ENCODE results near the gene HYDIN. TPM values are rescaled to one million over a fixed set of nuclear protein-coding genes. Genes with fewer than 3 reads are reported as not detected.
A peak's percentile ranks its signal among the peaks of the same experiment; 100 is the strongest.

Gene HYDIN
- total and polyA plus RNA-seq, 4 experiments from 2014 or later: not detected

DNA sequence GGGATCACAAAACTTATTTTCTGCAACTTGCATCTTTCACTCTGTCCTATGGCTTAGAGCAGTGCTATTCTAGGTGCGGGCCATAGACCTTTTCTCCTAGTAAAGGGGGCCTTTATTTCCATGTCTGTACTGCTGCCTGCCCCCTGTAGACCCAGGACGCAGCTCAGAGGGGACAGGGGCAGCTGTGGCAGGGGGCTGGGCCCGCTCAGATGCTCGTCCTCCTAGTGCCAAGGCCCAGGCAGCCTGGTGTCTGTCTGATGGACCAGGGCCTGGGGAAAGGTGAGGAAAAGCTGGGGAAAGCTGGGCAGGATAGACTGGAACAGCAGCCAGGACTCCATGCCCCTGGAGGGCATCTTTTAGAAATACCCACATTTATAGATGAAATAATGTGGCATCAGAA, 455.1 kb downstream of the HYDIN start:
- ChIA-PET POLR2A (ENCODE audit: partially characterized antibody) (no interaction called here), CTCF (ENCODE audit: partially characterized antibody) (no interaction called here)
- intact Hi-C loops (cut with micrococcal nuclease): loop anchor here (10.0 kb wide), 1 partner anchor 121 kb away; no protein-coding TSS in a partner anchor
- no peak for DNase-seq
- H3K4me1 ChIP-seq (ENCODE audit: insufficient read depth, low read length): no peaks in the 10 kb centered on the region
- no peak overlapping the region for H3K4me3 ChIP-seq (ENCODE audit: low read length in 2 of 2)
- H3K27ac ChIP-seq (ENCODE audit: low read depth, low read length): no peak overlapping the region
- peaks cover 33% of the 10 kb centered on the region for H3K36me3 ChIP-seq (ENCODE audit: insufficient read depth, low read length)
- Mint-ChIP-seq H3K9me3 (no peaks in the 10 kb centered on the region), H3K27ac (no peak overlapping the region), H3K27me3 (no peaks in the 10 kb centered on the region), H3K4me1 (no peaks in the 10 kb centered on the region), H3K36me3 (peaks cover 48 to 74% of the 10 kb centered on the region in 2 donors), H3K4me3 (no peak overlapping the region)
- H3K27me3 ChIP-seq (ENCODE audit: insufficient read depth, low read length): no peaks in the 10 kb centered on the region
- no peaks in the 10 kb centered on the region for H3K9me3 ChIP-seq (ENCODE audit: control insufficient read depth in 1 of 2, low read length in 2 of 2)

DNA sequence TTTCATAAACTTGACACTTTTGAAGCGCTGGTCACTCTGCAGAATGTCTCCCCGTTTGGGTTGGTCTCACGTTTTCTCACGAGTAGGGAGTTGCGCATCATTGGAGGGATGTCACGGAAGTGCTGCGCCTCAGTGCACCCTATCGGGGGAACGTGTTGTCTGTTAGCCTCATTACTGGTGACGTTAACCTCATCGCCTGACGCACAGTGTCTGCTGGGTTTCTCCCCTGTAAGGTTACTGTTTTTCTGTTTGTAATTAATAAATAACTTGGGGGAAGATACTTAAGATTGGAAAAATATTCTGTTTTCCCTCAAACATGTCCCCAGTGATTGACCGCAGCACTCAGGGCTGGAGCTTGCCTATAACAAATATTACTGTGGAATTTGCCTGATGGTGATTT, 456.3 kb downstream of the HYDIN start:
- no peaks in the 10 kb centered on the region for H3K4me1 Mint-ChIP-seq
- H3K9me3 Mint-ChIP-seq: no peaks in the 10 kb centered on the region
- no peak overlapping the region for H3K27ac ChIP-seq (ENCODE audit: low read depth, low read length)
- H3K4me3 ChIP-seq (ENCODE audit: low read length in 2 of 2): no peak overlapping the region
- H3K27me3 Mint-ChIP-seq: no peaks in the 10 kb centered on the region
- intact Hi-C loops (cut with micrococcal nuclease): loop anchor here (10.0 kb wide), 1 partner anchor 119 kb away; no protein-coding TSS in a partner anchor
- ChIA-PET CTCF (ENCODE audit: partially characterized antibody) (no interaction called here), POLR2A (ENCODE audit: partially characterized antibody) (no interaction called here)
- no peaks in the 10 kb centered on the region for H3K27me3 ChIP-seq (ENCODE audit: insufficient read depth, low read length)
- DNase-seq: no peak
- H3K36me3 Mint-ChIP-seq: peaks cover 47 to 73% of the 10 kb centered on the region in 2 donors
- peaks cover 23% of the 10 kb centered on the region for H3K36me3 ChIP-seq (ENCODE audit: insufficient read depth, low read length)
- H3K4me1 ChIP-seq (ENCODE audit: insufficient read depth, low read length): no peaks in the 10 kb centered on the region
- H3K27ac Mint-ChIP-seq: no peak overlapping the region
- H3K9me3 ChIP-seq (ENCODE audit: control insufficient read depth in 1 of 2, low read length in 2 of 2): no peaks in the 10 kb centered on the region
- H3K4me3 Mint-ChIP-seq: no peak overlapping the region

DNA sequence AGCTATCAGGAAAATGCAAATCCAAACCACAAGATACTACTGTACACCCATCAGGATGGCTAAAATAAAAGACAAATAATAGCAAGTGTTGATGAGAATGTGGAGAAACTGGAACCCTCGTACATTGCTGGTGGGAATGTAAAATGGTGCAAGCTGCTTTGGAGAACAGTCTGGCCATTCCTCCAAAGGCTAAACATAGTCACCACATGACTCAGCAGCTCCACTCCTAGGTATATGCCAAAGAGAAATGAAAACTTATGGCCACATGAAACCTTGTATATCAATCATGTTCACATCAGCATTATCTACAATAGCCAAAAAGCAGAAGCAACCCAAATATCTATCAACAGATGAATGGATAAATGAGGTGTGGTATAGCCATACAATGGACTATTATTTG, 458.0 kb downstream of the HYDIN start:
- no peak overlapping the region for H3K4me3 Mint-ChIP-seq
- H3K27ac Mint-ChIP-seq: peak overlapping the region in 1 of 7 donors; percentile 39
- peaks cover 39 to 67% of the 10 kb centered on the region in 2 donors for H3K36me3 Mint-ChIP-seq
- POLR2A ChIA-PET (ENCODE audit: partially characterized antibody): no interaction called here
- no peak for DNase-seq
- no peaks in the 10 kb centered on the region for H3K27me3 Mint-ChIP-seq
- no peaks in the 10 kb centered on the region for H3K9me3 Mint-ChIP-seq
- intact Hi-C loops (cut with micrococcal nuclease): loop anchor here (10.0 kb wide), 1 partner anchor 118 kb away; no protein-coding TSS in a partner anchor
- no peaks in the 10 kb centered on the region for H3K4me1 Mint-ChIP-seq
- CTCF ChIA-PET (ENCODE audit: partially characterized antibody): interaction anchor here (1.3 to 3.0 kb wide), 6 partner anchors 9 to 118 kb away, joined by 3 to 10 read pairs (median 6); no protein-coding TSS in a partner anchor
- Histone ChIP-seq H3K27me3 (ENCODE audit: insufficient read depth, low read length) (no peaks in the 10 kb centered on the region), H3K4me1 (ENCODE audit: insufficient read depth, low read length) (no peaks in the 10 kb centered on the region), H3K9me3 (ENCODE audit: control insufficient read depth in 1 of 2, low read length in 2 of 2) (no peaks in the 10 kb centered on the region), H3K4me3 (ENCODE audit: low read length in 2 of 2) (no peak overlapping the region), H3K36me3 (ENCODE audit: insufficient read depth, low read length) (peaks cover 15% of the 10 kb centered on the region), H3K27ac (ENCODE audit: low read depth, low read length) (no peak overlapping the region)

DNA sequence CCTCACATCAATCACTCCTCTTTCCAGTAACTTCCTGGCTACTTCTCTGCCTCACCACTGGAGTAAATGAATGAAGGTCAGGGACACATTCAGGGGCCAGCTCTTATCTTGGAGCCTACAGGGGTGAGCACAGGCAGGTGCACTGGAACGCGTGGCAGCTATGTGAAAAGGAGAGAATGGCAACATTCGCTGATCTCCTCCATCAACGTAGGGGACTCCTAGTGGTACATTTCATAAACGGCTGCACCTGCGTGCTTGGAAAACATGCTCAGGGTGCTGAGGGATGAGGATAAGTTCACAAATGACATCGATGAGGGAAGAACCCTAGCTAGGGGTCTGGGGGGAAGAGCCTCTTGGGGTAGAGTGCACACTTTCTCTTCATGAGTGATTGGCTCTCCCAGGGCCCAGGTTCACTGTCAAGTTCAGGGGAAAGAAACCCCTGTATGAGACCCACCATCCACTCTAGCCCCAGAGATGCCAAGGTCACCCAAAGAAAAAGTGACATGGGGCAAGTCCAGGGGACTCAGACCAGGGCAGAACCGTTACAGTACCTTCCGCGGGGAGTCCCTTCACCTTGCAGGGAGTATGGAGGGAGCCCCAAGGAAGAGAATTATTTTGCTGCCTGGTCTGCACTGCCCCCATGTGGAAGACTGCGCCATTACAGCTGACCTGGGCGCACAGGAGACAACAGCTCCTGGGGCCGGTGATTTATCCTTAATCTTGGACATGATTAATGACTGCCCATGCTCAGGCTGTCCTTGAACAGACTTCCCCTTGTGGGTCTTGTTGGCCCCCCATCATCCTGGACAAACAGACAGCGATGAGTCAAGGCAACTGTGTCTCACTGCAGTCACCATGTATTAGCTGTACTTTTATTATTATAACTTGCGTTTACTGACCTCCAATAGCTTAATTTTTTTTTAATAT, 459.6 kb downstream of the HYDIN start:
- Histone ChIP-seq H3K9me3 (ENCODE audit: control insufficient read depth in 1 of 2, low read length in 2 of 2) (no peaks in the 10 kb centered on the region), H3K36me3 (ENCODE audit: insufficient read depth, low read length) (peaks cover 15% of the 10 kb centered on the region), H3K4me3 (ENCODE audit: low read length in 2 of 2) (no peak overlapping the region), H3K27ac (ENCODE audit: low read depth, low read length) (no peak overlapping the region), H3K27me3 (ENCODE audit: insufficient read depth, low read length) (no peaks in the 10 kb centered on the region), H3K4me1 (ENCODE audit: insufficient read depth, low read length) (no peaks in the 10 kb centered on the region)
- intact Hi-C loops (cut with micrococcal nuclease): loop anchor here (2.0 to 10.0 kb wide), 2 partner anchors 90 to 116 kb away; no protein-coding TSS in a partner anchor
- no peaks in the 10 kb centered on the region for H3K9me3 Mint-ChIP-seq
- DNase-seq: peak in 4 of 5 donors; percentile 16 to 40 (median 22)
- H3K36me3 Mint-ChIP-seq: peaks cover 34 to 63% of the 10 kb centered on the region in 2 donors
- peak overlapping the region in 1 of 7 donors; percentile 19 for H3K27ac Mint-ChIP-seq
- no peaks in the 10 kb centered on the region for H3K4me1 Mint-ChIP-seq
- ChIA-PET POLR2A (ENCODE audit: partially characterized antibody) (interaction anchor here (0.6 kb wide), 2 partner anchors 211 to 391 kb away, joined by 3 to 4 read pairs; no protein-coding TSS in a partner anchor), CTCF (ENCODE audit: partially characterized antibody) (interaction anchor here (0.5 to 3.0 kb wide), 27 partner anchors 9 to 996 kb away, joined by 3 to 13 read pairs (median 4); no protein-coding TSS in a partner anchor)
- no peak overlapping the region for H3K4me3 Mint-ChIP-seq
- no peaks in the 10 kb centered on the region for H3K27me3 Mint-ChIP-seq

DNA sequence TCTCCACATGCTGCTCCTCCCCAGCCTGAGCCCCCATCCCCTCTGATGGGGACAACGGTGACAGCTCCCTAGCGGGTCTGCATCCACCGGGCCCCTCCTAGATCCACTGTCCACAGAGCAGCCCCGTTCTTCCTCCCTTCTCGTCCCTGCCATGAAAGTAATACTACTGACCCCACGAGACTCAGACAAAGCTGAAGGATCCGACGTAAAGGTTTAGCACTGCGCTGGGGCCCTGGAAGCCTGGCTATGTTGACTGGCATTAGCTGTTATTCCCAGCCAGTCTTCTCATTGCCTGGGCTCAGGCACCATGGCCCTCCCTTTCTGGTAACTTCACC, 460.3 kb downstream of the HYDIN start:
- H3K27ac ChIP-seq (ENCODE audit: low read depth, low read length): no peak overlapping the region
- no peaks in the 10 kb centered on the region for H3K27me3 ChIP-seq (ENCODE audit: insufficient read depth, low read length)
- no peak overlapping the region for H3K4me3 ChIP-seq (ENCODE audit: low read length in 2 of 2)
- H3K4me1 ChIP-seq (ENCODE audit: insufficient read depth, low read length): no peaks in the 10 kb centered on the region
- no peaks in the 10 kb centered on the region for H3K9me3 ChIP-seq (ENCODE audit: control insufficient read depth in 1 of 2, low read length in 2 of 2)
- no peaks in the 10 kb centered on the region for H3K9me3 Mint-ChIP-seq
- H3K27me3 Mint-ChIP-seq: no peaks in the 10 kb centered on the region
- H3K36me3 ChIP-seq (ENCODE audit: insufficient read depth, low read length): peaks cover 15% of the 10 kb centered on the region
- no peak for DNase-seq
- ChIA-PET CTCF (ENCODE audit: partially characterized antibody) (interaction anchor here (0.5 to 3.0 kb wide), 11 partner anchors 9 to 996 kb away, joined by 3 to 12 read pairs (median 5); no protein-coding TSS in a partner anchor), POLR2A (ENCODE audit: partially characterized antibody) (no interaction called here)
- intact Hi-C loops (cut with micrococcal nuclease): loop anchor here (2.0 to 10.0 kb wide), 2 partner anchors 89 to 115 kb away; no protein-coding TSS in a partner anchor
- H3K4me3 Mint-ChIP-seq: peak overlapping the region in 1 of 8 donors; percentile 48
- peak overlapping the region in 1 of 7 donors; percentile 72 for H3K27ac Mint-ChIP-seq
- no peaks in the 10 kb centered on the region for H3K4me1 Mint-ChIP-seq
- H3K36me3 Mint-ChIP-seq: peaks cover 34 to 59% of the 10 kb centered on the region in 2 donors

DNA sequence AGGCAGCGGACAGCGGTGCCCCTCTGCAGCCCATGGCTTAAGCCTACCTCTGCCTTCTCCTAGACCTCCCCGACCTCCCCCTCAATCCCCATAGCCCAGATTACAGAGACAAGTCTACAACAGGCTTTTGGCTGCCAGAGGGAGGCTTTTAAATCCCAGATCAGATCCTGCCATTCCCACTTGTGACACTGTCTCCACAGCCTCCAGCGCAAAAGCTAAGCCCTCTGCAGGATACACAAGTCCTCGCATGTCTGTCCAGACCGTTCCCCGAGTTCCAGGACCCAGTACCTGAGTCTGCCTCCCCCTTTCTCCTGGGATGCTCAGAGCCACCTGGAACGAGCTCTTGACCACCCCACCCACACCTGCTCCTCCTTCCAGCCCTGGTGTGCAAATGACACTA, 460.8 kb downstream of the HYDIN start:
- Mint-ChIP-seq H3K4me1 (no peaks in the 10 kb centered on the region), H3K4me3 (no peak overlapping the region), H3K27me3 (no peaks in the 10 kb centered on the region), H3K27ac (peak overlapping the region in 1 of 7 donors; percentile 72), H3K36me3 (peaks cover 31 to 56% of the 10 kb centered on the region in 2 donors), H3K9me3 (no peaks in the 10 kb centered on the region)
- intact Hi-C loops (cut with micrococcal nuclease): loop anchor here (2.0 to 10.0 kb wide), 2 partner anchors 89 to 115 kb away; no protein-coding TSS in a partner anchor
- no peaks in the 10 kb centered on the region for H3K27me3 ChIP-seq (ENCODE audit: insufficient read depth, low read length)
- no peaks in the 10 kb centered on the region for H3K4me1 ChIP-seq (ENCODE audit: insufficient read depth, low read length)
- H3K36me3 ChIP-seq (ENCODE audit: insufficient read depth, low read length): peaks cover 15% of the 10 kb centered on the region
- POLR2A ChIA-PET (ENCODE audit: partially characterized antibody): no interaction called here
- no peaks in the 10 kb centered on the region for H3K9me3 ChIP-seq (ENCODE audit: control insufficient read depth in 1 of 2, low read length in 2 of 2)
- no peak overlapping the region for H3K4me3 ChIP-seq (ENCODE audit: low read length in 2 of 2)
- no peak overlapping the region for H3K27ac ChIP-seq (ENCODE audit: low read depth, low read length)
- CTCF ChIA-PET (ENCODE audit: partially characterized antibody): interaction anchor here (0.9 to 3.0 kb wide), 5 partner anchors 12 to 542 kb away, joined by 3 to 11 read pairs (median 8); no protein-coding TSS in a partner anchor
- no peak for DNase-seq

DNA sequence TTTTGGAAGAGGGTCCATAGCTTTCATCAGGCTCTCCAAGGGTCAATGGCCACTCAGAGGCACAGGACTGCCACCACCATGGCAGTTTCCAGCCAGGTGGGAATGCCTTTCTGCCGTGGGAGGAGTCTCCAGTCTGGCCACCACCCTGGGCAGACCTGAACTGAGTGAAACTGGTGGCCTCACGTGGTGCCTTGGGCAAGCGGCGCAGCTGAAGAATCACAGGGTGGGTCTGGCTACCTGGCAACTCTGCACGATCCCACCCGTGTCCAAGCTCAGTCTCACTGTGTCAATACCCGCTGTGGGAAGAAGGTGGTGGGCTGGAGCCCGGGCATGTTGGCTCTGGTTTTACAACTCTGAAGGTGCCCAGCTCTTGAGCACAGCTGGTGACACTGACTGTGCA, 461.4 kb downstream of the HYDIN start:
- DNase-seq: no peak
- no peaks in the 10 kb centered on the region for H3K9me3 Mint-ChIP-seq
- Histone ChIP-seq H3K4me1 (ENCODE audit: insufficient read depth, low read length) (no peaks in the 10 kb centered on the region), H3K9me3 (ENCODE audit: control insufficient read depth in 1 of 2, low read length in 2 of 2) (no peaks in the 10 kb centered on the region), H3K27ac (ENCODE audit: low read depth, low read length) (no peak overlapping the region), H3K36me3 (ENCODE audit: insufficient read depth, low read length) (peaks cover 15% of the 10 kb centered on the region), H3K27me3 (ENCODE audit: insufficient read depth, low read length) (no peaks in the 10 kb centered on the region), H3K4me3 (ENCODE audit: low read length in 2 of 2) (no peak overlapping the region)
- H3K4me1 Mint-ChIP-seq: no peaks in the 10 kb centered on the region
- H3K27me3 Mint-ChIP-seq: no peaks in the 10 kb centered on the region
- H3K4me3 Mint-ChIP-seq: no peak overlapping the region
- H3K36me3 Mint-ChIP-seq: peaks cover 30 to 59% of the 10 kb centered on the region in 2 donors
- intact Hi-C loops (cut with micrococcal nuclease): no loop called here
- POLR2A ChIA-PET (ENCODE audit: partially characterized antibody): no interaction called here
- CTCF ChIA-PET (ENCODE audit: partially characterized antibody): interaction anchor here (2.5 kb wide), 1 partner anchor 90 kb away, joined by 11 read pairs; no protein-coding TSS in a partner anchor
- H3K27ac Mint-ChIP-seq: no peak overlapping the region

Data from CD4-positive, alpha-beta memory T cell (primary cell).